Measurements from ENCODE around the gene EEF1A2. TPM values are rescaled to one million over a fixed set of nuclear protein-coding genes. Genes with fewer than 3 reads are reported as not detected.

Gene EEF1A2
- total RNA-seq, 4 donors from 2014 or later = 1.1 to 1.5 TPM; not detected in 2

DNA sequence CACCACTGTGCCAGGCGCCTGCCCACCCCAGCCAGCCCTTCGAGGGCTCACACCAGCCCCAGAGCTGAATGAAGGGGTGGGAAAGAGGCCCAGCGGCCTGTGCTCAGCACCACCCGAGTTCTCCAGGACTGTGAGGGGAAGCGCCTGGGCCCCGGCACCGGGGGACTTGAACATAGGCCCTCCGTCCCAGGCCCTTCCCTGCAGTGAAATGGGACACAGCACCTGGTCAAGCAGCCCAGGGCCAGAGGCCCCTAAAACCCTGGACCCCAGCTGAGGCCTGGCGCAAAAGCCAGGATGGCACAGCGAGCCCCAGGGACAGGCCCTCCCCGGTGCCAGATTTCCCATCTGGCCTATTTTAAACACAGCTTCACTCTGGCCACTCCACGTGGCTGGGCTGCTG, 30.5 kb downstream of the EEF1A2 start:
- Histone ChIP-seq H3K4me1 (peaks cover 0 to 8% of the 10 kb centered on the region in 2 donors), H3K36me3 (no peaks in the 10 kb centered on the region), H3K4me3 (no peak overlapping the region), H3K27ac (no peak overlapping the region), H3K27me3 (peaks cover 3 to 11% of the 10 kb centered on the region in 2 donors), H3K9me3 (no peaks in the 10 kb centered on the region)
- intact Hi-C loops (cut with DNase I; ENCODE audit: low total_unique reads) = no loop called here
- DNase-seq = no peak
- no peak for TF ChIP-seq POLR2A (IDR thresholded peaks at IDR 0.05)
- TF ChIP-seq, protein P1, sequence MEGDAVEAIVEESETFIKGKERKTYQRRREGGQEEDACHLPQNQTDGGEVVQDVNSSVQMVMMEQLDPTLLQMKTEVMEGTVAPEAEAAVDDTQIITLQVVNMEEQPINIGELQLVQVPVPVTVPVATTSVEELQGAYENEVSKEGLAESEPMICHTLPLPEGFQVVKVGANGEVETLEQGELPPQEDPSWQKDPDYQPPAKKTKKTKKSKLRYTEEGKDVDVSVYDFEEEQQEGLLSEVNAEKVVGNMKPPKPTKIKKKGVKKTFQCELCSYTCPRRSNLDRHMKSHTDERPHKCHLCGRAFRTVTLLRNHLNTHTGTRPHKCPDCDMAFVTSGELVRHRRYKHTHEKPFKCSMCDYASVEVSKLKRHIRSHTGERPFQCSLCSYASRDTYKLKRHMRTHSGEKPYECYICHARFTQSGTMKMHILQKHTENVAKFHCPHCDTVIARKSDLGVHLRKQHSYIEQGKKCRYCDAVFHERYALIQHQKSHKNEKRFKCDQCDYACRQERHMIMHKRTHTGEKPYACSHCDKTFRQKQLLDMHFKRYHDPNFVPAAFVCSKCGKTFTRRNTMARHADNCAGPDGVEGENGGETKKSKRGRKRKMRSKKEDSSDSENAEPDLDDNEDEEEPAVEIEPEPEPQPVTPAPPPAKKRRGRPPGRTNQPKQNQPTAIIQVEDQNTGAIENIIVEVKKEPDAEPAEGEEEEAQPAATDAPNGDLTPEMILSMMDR (IDR thresholded peaks at IDR 0.05) = no peak

DNA sequence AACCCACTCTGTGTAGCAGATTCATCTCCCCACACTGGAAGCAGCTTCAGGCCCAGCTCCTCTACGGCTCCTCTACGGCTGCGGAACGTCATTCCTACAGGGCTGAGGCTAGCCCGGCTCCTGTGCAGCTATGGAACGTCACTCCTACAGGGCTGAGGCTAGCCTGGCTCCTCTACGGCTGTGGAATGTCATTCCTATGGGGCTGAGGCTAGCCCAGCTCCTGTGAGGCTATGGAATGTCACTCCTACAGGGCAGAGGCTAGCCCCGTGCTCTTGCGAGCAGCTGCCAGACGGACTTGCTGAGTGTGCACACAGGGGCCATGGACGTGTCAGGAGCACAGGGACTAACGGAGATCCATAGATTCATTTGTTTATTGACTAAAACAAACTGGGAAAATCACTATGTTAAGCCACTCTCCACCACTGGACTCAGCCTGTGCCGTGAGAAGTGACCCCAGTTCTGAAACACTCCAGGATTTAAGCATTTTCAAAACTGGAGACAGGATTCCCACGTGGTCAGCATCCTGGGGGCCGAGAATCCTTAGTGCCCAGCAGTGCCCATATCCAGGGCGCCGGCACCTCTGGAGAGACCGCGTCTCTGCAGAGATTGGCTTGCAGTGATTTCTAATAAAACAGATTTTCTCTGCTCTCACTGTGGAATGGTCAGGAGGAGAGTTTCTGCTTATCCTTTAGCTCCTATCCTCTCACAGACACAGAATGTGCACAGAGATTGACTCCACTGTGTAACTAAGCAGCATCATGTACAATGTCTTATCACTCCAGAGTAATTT, 31.4 kb downstream of the EEF1A2 start:
- no peak for DNase-seq
- peaks cover 0 to 8% of the 10 kb centered on the region in 2 donors for H3K4me1 ChIP-seq
- H3K36me3 ChIP-seq = no peaks in the 10 kb centered on the region
- H3K9me3 ChIP-seq = no peaks in the 10 kb centered on the region
- peaks cover 3 to 6% of the 10 kb centered on the region in 2 donors for H3K27me3 ChIP-seq
- H3K27ac ChIP-seq = no peak overlapping the region
- TF ChIP-seq, protein P1 (IDR thresholded peaks at IDR 0.05) = no peak
- no peak for TF ChIP-seq POLR2A (IDR thresholded peaks at IDR 0.05)
- intact Hi-C loops (cut with DNase I; ENCODE audit: low total_unique reads) = no loop called here
- no peak overlapping the region for H3K4me3 ChIP-seq

DNA sequence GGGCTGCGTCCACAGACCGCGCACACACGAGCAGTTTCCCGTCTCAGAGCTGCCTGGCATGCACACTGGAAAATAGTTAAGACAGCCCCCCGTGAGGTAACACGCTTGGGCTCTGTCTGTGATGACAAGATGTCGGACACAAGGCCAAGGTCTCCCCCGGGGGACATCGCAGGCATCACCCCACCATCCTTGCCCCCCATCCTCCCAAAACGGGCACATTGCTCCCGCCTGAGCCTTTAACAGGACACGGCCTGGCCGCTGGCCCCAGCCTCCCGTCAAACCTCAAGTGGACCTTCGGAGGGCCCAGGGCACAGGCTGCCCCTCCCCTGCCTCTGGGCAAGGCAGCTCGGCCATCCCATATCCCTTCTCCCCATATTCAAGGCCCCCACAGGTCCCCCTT, 32.0 kb downstream of the EEF1A2 start:
- TF ChIP-seq, protein P1 (IDR thresholded peaks at IDR 0.05) = no peak
- no peak for TF ChIP-seq POLR2A (IDR thresholded peaks at IDR 0.05)
- H3K4me3 ChIP-seq = no peak overlapping the region
- no peaks in the 10 kb centered on the region for H3K9me3 ChIP-seq
- no peak overlapping the region for H3K27ac ChIP-seq
- H3K36me3 ChIP-seq = no peaks in the 10 kb centered on the region
- no peak for DNase-seq
- H3K4me1 ChIP-seq = peaks cover 0 to 4% of the 10 kb centered on the region in 2 donors
- peaks cover 3 to 6% of the 10 kb centered on the region in 2 donors for H3K27me3 ChIP-seq
- intact Hi-C loops (cut with DNase I; ENCODE audit: low total_unique reads) = no loop called here

DNA sequence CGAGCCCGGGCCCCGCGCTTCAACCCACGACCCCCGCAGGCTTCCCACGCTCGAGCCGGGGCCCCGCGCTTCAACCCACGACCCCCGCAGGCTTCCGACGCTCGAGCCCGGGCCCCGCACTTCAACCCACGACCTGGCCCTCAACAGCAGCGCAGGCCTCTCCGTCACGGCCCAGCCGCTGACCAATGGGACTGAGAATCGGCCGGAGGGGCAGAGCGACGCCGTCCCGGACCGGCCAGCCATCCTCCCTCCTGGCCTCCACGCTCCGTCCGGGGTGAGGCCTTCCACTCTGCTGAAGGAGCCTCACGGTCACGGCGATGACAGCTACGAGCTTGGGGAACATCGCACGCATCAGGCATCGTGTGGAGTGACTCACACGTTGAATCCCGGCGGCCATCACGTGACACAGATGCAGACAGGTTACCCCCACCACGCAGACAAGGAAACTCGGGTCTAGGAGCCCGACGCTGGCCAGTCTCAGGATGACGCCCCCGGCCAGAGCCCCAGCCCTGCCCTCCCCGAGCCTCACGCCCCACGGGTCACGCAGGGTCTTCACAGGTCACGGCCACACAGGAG, 32.5 kb downstream of the EEF1A2 start:
- Histone ChIP-seq H3K36me3 (no peaks in the 10 kb centered on the region), H3K9me3 (no peaks in the 10 kb centered on the region), H3K4me3 (no peak overlapping the region), H3K4me1 (no peaks in the 10 kb centered on the region), H3K27ac (no peak overlapping the region), H3K27me3 (peaks cover 2 to 4% of the 10 kb centered on the region in 2 donors)
- TF ChIP-seq, protein P1 (IDR thresholded peaks at IDR 0.05) = no peak
- TF ChIP-seq POLR2A (IDR thresholded peaks at IDR 0.05) = no peak
- DNase-seq = no peak
- intact Hi-C loops (cut with DNase I; ENCODE audit: low total_unique reads) = no loop called here

Data from uterus (tissue), 4 donors.